T-helper 22 cell (primary cell): ENCODE results near the gene COX8A.
A peak's percentile ranks its signal among the peaks of the same experiment; 100 is the strongest.
"Not testable (repeated sequence)": the region's sequence is repeated elsewhere in the genome, so short reads cannot be mapped to it uniquely, and the experiment has no call there.

Experiments used
- DNase-seq: peaks from one replicate; pipeline ENCODE4 v3.0.0-alpha.2; 2020; ENCODE audit warnings: low read depth

The COX8A gene

GRCh38 chr11:63969461-63969860 is 5.0 kb upstream of the COX8A start:
- no peak for DNase-seq

- no peak for DNase-seq
These were observed 3.5 kb upstream of the COX8A start for GRCh38 chr11:63970902-63971301.

- DNase-seq: not testable (repeated sequence)
These were observed 535 bp upstream of the COX8A start for GRCh38 chr11:63973912-63974258.

GRCh38 chr11:63978551-63979239 is 4.3 kb downstream of the COX8A start:
- no peak for DNase-seq

- no peak for DNase-seq
These were observed 5.0 kb downstream of the COX8A start for GRCh38 chr11:63979426-63979825.

GRCh38 chr11:63985812-63986155 is 11.4 kb downstream of the COX8A start:
- peak; percentile 46 for DNase-seq

- peak; percentile 81 for DNase-seq
These were observed 11.9 kb downstream of the COX8A start, which contains the start of gene OTUB1 for GRCh38 chr11:63986156-63986931. OTUB1 (plus strand) TSS chr11:63986438; CDS start chr11:63986457, 19 bp downstream.

- no peak for DNase-seq
These were observed 12.6 kb downstream of the COX8A start for GRCh38 chr11:63986932-63987513.

GRCh38 chr11:63991558-63991957 is 17.1 kb downstream of the COX8A start:
- DNase-seq: no peak

- no peak for DNase-seq
These were observed 18.7 kb downstream of the COX8A start for GRCh38 chr11:63993100-63993499.

GRCh38 chr11:63993993-63994392 is 19.6 kb downstream of the COX8A start:
- no peak for DNase-seq

- DNase-seq: no peak
These were observed 22.1 kb downstream of the COX8A start for GRCh38 chr11:63996512-63996911.

- no peak for DNase-seq
These were observed 22.8 kb downstream of the COX8A start for GRCh38 chr11:63997104-63997700.

- no peak for DNase-seq
These were observed 23.4 kb downstream of the COX8A start for GRCh38 chr11:63997801-63998337.

- no peak for DNase-seq
These were observed 24.3 kb downstream of the COX8A start for GRCh38 chr11:63998558-63999348.

GRCh38 chr11:63999349-64000025 is 25.1 kb downstream of the COX8A start:
- peak; percentile 42 for DNase-seq

- peak; percentile 59 for DNase-seq
These were observed 25.8 kb downstream of the COX8A start for GRCh38 chr11:64000026-64000739.

GRCh38 chr11:64000740-64001483 is 26.5 kb downstream of the COX8A start:
- no peak for DNase-seq

GRCh38 chr11:64001484-64002420 is 27.3 kb downstream of the COX8A start:
- DNase-seq: no peak
